Stimulated activated memory B cell treated with anti-CD40 and anti-IgM and Interleukin-4, amounts not matched to agents 10 μg/mL and 1 μg/mL and 100 μg/mL, for 72 hours (primary cell): ENCODE results near the gene YPEL5.

Experiments used
- ATAC-seq: fragments of 150-1000 bp; cut with Tn5 transposase; 2 replicates; pipeline ENCODE4 v1.10.0; 2021
- H3K27ac Mint-ChIP-seq: one replicate; pipeline ENCODE4 v1.8.0; 2022; ENCODE audit warnings: mild to moderate bottlenecking, mixed read lengths
- H3K27me3 Mint-ChIP-seq: one replicate; pipeline ENCODE4 v1.8.0; 2022; ENCODE audit warnings: mixed read lengths
- H3K36me3 Mint-ChIP-seq: one replicate; pipeline ENCODE4 v1.8.0; 2022; ENCODE audit warnings: mixed read lengths
- H3K4me1 Mint-ChIP-seq: one replicate; pipeline ENCODE4 v1.8.0; 2022; ENCODE audit warnings: mixed read lengths
- H3K4me3 Mint-ChIP-seq: one replicate; pipeline ENCODE4 v1.8.0; 2022; ENCODE audit warnings: mild to moderate bottlenecking, moderate library complexity, mixed read lengths
- H3K9me3 Mint-ChIP-seq: one replicate; pipeline ENCODE4 v1.8.0; 2022; ENCODE audit warnings: mixed read lengths

Gene YPEL5

DNA sequence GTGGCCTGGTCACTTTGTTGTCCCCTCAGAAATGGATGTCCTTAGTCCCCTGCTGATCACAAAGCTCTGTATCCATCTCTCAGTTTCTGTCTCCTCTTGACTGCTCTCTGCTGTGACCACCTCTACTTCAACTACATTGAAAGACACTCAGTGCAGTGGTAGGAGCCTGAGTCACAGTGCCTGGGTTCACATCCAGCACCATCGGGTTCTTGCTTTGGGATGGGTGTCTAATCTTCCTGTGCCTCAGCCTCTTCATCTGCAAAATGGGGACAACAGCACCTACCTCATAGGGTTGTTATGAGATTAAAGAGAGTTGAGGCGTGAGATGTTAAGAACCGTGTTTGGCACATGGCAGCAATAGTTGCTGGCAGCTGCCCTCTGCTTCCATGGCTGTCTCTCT is 30.6 kb downstream of the YPEL5 start:
- ATAC-seq: no peak
- no peaks in the 10 kb centered on the region for H3K36me3 Mint-ChIP-seq

GRCh38 chr2:30177956-30178355 is 31.1 kb downstream of the YPEL5 start:
- no peak for ATAC-seq
- Mint-ChIP-seq H3K9me3 (no peaks in the 10 kb centered on the region), H3K36me3 (no peaks in the 10 kb centered on the region), H3K4me1 (no peaks in the 10 kb centered on the region), H3K4me3 (no peak overlapping the region), H3K27ac (no peak overlapping the region), H3K27me3 (no peaks in the 10 kb centered on the region)

More for the DNA sequence above, 30.6 kb downstream of the YPEL5 start:
- Mint-ChIP-seq H3K4me1 (no peaks in the 10 kb centered on the region), H3K27ac (no peak overlapping the region), H3K9me3 (no peaks in the 10 kb centered on the region), H3K4me3 (no peak overlapping the region), H3K27me3 (no peaks in the 10 kb centered on the region)

DNA sequence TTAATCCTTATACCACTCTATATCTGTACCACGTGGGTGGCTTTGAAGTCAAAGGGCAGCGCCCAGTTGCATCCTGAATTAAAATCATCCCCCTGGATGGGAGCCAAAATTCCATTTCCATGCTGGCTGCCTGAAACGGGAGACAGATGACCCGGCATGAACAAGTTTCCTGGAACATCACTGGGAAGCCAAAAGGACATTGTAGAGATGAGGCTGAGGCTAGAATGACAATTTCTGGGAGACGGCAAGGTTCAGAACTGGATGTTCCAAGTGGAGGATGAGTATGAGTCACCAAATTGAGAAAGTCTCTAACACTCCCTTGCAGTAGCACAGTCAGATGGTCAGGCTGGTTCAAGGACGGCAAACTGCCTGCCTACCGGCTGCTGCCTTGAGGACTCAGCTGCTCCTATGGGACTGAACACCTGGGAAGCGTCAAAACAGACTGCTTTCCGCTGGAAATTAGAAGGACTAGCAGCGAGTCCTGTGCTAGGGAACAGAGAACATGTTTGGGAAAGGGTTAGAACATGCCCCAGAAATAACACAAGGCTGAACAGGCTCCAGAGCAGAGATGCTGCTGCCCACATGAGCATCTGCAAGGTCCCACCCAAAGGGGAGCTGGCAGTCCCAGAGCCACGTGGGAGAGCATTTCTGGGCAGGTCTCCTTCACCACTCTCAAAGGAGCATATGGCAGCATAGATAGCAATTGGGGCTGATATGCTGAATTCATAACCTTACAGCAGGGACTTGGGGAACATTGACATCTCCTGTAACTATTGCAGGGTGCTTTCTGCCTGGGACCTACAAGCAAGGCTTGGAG is 32.0 kb downstream of the YPEL5 start:
- no peak overlapping the region for H3K4me3 Mint-ChIP-seq
- no peaks in the 10 kb centered on the region for H3K9me3 Mint-ChIP-seq
- no peaks in the 10 kb centered on the region for H3K36me3 Mint-ChIP-seq
- H3K27me3 Mint-ChIP-seq: no peaks in the 10 kb centered on the region
- ATAC-seq: no peak
- H3K4me1 Mint-ChIP-seq: no peaks in the 10 kb centered on the region
- H3K27ac Mint-ChIP-seq: no peak overlapping the region

GRCh38 chr2:30179536-30179935 is 32.7 kb downstream of the YPEL5 start:
- Mint-ChIP-seq H3K36me3 (no peaks in the 10 kb centered on the region), H3K9me3 (no peaks in the 10 kb centered on the region), H3K4me1 (no peaks in the 10 kb centered on the region), H3K4me3 (no peak overlapping the region), H3K27me3 (no peaks in the 10 kb centered on the region), H3K27ac (no peak overlapping the region)
- ATAC-seq: no peak

DNA sequence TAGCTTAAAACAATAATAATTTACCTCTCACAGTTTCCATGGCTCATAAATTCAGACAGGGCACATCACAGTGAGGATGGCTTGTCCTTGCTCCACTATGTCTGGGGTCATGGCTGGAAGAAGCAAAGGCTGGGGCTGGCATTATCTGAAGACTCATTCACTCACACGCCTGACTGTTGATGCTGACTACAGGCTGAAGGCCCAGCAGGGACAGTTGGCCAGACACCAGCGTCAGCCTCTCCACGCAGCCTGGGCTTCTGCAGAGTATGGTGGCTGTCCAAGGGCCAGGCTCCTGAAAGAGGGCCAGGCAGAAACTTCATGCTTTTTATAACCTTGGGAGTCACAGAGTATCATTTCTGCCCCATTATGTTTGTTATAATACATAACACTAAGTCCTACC is 33.4 kb downstream of the YPEL5 start:
- H3K27me3 Mint-ChIP-seq: no peaks in the 10 kb centered on the region
- no peak overlapping the region for H3K27ac Mint-ChIP-seq
- no peak for ATAC-seq
- no peaks in the 10 kb centered on the region for H3K36me3 Mint-ChIP-seq
- no peaks in the 10 kb centered on the region for H3K9me3 Mint-ChIP-seq
- no peak overlapping the region for H3K4me3 Mint-ChIP-seq
- no peaks in the 10 kb centered on the region for H3K4me1 Mint-ChIP-seq

DNA sequence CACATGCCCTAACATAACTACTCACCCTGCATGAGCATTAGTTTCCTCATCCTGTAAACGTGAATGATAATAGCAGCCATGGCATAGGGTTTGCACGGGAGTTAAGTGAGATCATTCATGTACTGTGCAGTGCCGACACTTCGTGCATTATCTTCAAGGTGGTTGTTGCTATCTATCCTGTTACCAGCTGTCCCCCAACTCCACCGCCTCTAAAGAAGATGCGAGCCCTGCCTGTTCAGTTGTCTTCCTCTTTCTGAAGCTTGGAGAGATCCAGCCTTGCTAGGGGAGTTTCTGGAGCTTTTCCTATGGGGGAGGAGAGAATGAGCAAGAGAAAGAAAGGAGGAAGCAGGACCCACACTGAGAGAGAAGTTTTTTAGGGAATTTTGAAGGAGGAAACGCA is 34.4 kb downstream of the YPEL5 start:
- Mint-ChIP-seq H3K36me3 (no peaks in the 10 kb centered on the region), H3K4me3 (no peak overlapping the region)

GRCh38 chr2:30184035-30184434 is 37.2 kb downstream of the YPEL5 start:
- Mint-ChIP-seq H3K4me1 (peaks cover 16% of the 10 kb centered on the region), H3K4me3 (no peak overlapping the region), H3K36me3 (no peaks in the 10 kb centered on the region), H3K27me3 (no peaks in the 10 kb centered on the region), H3K27ac (no peak overlapping the region), H3K9me3 (no peaks in the 10 kb centered on the region)
- no peak for ATAC-seq

More for the DNA sequence above, 34.4 kb downstream of the YPEL5 start:
- H3K9me3 Mint-ChIP-seq: no peaks in the 10 kb centered on the region
- no peaks in the 10 kb centered on the region for H3K4me1 Mint-ChIP-seq
- no peak for ATAC-seq
- H3K27ac Mint-ChIP-seq: no peak overlapping the region
- no peaks in the 10 kb centered on the region for H3K27me3 Mint-ChIP-seq

GRCh38 chr2:30185178-30185577 is 38.4 kb downstream of the YPEL5 start:
- Mint-ChIP-seq H3K4me1 (peaks cover 16% of the 10 kb centered on the region), H3K27me3 (no peaks in the 10 kb centered on the region), H3K27ac (no peak overlapping the region), H3K9me3 (peaks cover 5% of the 10 kb centered on the region), H3K4me3 (no peak overlapping the region), H3K36me3 (no peaks in the 10 kb centered on the region)
- ATAC-seq: no peak

DNA sequence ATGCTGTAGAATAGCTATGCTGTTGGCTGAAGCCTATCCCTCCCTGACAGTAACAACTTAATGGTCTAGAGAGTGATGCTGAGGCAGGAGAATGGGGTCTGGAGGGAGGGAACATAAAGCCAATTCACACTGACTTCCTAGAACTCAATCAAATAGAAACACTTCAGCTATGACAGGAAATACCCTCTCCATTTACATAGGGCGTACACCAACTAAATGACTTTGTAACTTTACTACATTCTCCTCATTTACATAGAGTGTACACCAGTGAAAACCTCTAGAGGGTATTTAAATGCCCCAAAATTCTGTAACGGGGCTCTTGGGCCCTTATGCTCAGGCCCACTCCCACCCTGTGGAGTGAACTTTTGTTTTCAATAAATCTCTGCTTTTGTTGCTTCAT is 41.5 kb downstream of the YPEL5 start:
- ATAC-seq: no peak
- peaks cover 5% of the 10 kb centered on the region for H3K9me3 Mint-ChIP-seq
- no peak overlapping the region for H3K4me3 Mint-ChIP-seq
- H3K36me3 Mint-ChIP-seq: no peaks in the 10 kb centered on the region
- peaks cover under 1% of the 10 kb centered on the region for H3K27me3 Mint-ChIP-seq
- peaks cover 16% of the 10 kb centered on the region for H3K4me1 Mint-ChIP-seq
- H3K27ac Mint-ChIP-seq: no peak overlapping the region

- H3K27ac Mint-ChIP-seq: no peak overlapping the region
- ATAC-seq: no peak
- H3K27me3 Mint-ChIP-seq: peaks cover 10% of the 10 kb centered on the region
- H3K9me3 Mint-ChIP-seq: peaks cover 5% of the 10 kb centered on the region
- H3K36me3 Mint-ChIP-seq: no peaks in the 10 kb centered on the region
- no peak overlapping the region for H3K4me3 Mint-ChIP-seq
- H3K4me1 Mint-ChIP-seq: peaks cover 16% of the 10 kb centered on the region
Observed at GRCh38 chr2:30190637-30191036, 43.8 kb downstream of the YPEL5 start.

DNA sequence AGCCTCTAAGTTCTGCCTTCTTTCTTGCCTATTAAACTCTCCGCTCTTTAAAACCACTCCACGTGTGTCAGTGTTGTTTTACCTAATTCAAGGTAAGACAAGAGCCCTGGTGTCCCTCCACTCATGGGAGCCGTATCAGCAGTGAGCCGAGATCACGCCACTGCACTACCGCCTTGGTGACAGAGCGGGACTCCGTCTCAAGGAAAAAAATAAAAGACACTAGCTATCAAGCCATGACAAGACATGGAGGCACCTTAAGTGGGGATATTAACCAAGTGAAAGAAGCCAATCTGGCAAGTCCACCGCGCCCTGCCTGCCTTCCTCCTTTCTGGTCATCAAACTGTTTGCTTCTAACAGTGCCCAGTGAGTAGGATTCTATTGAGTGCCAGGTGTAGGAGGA is 44.3 kb downstream of the YPEL5 start:
- no peak overlapping the region for H3K27ac Mint-ChIP-seq
- no peak for ATAC-seq
- H3K36me3 Mint-ChIP-seq: no peaks in the 10 kb centered on the region
- peaks cover 10% of the 10 kb centered on the region for H3K27me3 Mint-ChIP-seq
- peaks cover 16% of the 10 kb centered on the region for H3K4me1 Mint-ChIP-seq
- peaks cover 5% of the 10 kb centered on the region for H3K9me3 Mint-ChIP-seq
- H3K4me3 Mint-ChIP-seq: no peak overlapping the region

- ATAC-seq: no peak
- H3K4me1 Mint-ChIP-seq: peaks cover 16% of the 10 kb centered on the region
- no peak overlapping the region for H3K4me3 Mint-ChIP-seq
- H3K27me3 Mint-ChIP-seq: peaks cover 10% of the 10 kb centered on the region
- peaks cover 5% of the 10 kb centered on the region for H3K9me3 Mint-ChIP-seq
- no peaks in the 10 kb centered on the region for H3K36me3 Mint-ChIP-seq
- no peak overlapping the region for H3K27ac Mint-ChIP-seq
Observed at GRCh38 chr2:30191819-30192271, 45.0 kb downstream of the YPEL5 start.

DNA sequence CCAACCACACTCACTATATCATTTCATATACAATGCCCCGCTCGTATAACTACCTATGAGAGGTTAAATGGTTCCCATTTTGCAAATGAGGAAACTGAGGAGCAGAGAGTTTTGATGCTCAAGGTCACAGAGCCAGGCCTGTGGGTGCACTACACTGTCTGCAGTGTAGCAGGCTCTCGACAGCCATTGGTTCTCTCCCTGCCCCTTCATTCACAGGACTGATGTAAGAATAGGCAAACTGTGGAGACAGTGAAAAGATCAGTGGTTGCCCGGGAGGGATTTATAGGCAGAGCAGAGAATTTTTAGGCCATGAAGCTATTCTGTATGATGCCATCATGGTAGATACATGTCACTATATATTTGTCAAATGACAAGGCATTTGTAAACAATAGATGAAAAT is 45.5 kb downstream of the YPEL5 start:
- Mint-ChIP-seq H3K9me3 (peaks cover 5% of the 10 kb centered on the region), H3K27ac (no peak overlapping the region), H3K4me3 (no peak overlapping the region), H3K36me3 (no peaks in the 10 kb centered on the region), H3K4me1 (peaks cover 14% of the 10 kb centered on the region), H3K27me3 (peaks cover 10% of the 10 kb centered on the region)
- no peak for ATAC-seq

- peaks cover 10% of the 10 kb centered on the region for H3K27me3 Mint-ChIP-seq
- H3K4me1 Mint-ChIP-seq: peaks cover 6% of the 10 kb centered on the region
- no peak overlapping the region for H3K4me3 Mint-ChIP-seq
- H3K36me3 Mint-ChIP-seq: no peaks in the 10 kb centered on the region
- H3K27ac Mint-ChIP-seq: no peak overlapping the region
- ATAC-seq: no peak
- peaks cover 5% of the 10 kb centered on the region for H3K9me3 Mint-ChIP-seq
Observed at GRCh38 chr2:30193104-30193681, 46.4 kb downstream of the YPEL5 start.

- Mint-ChIP-seq H3K9me3 (peaks cover 3% of the 10 kb centered on the region), H3K27me3 (peaks cover 10% of the 10 kb centered on the region), H3K27ac (no peak overlapping the region), H3K36me3 (no peaks in the 10 kb centered on the region), H3K4me3 (no peak overlapping the region), H3K4me1 (no peaks in the 10 kb centered on the region)
- no peak for ATAC-seq
Observed at GRCh38 chr2:30194421-30194820, 47.6 kb downstream of the YPEL5 start.

GRCh38 chr2:30195016-30195415 is 48.2 kb downstream of the YPEL5 start:
- peaks cover 10% of the 10 kb centered on the region for H3K27me3 Mint-ChIP-seq
- no peak overlapping the region for H3K4me3 Mint-ChIP-seq

More at GRCh38 chr2:30195016-30195415, 48.2 kb downstream of the YPEL5 start:
- no peaks in the 10 kb centered on the region for H3K36me3 Mint-ChIP-seq
- no peak overlapping the region for H3K27ac Mint-ChIP-seq
- no peaks in the 10 kb centered on the region for H3K4me1 Mint-ChIP-seq
- no peaks in the 10 kb centered on the region for H3K9me3 Mint-ChIP-seq
- ATAC-seq: no peak
